ENCODE measurements around the gene CEP128.

DNA sequence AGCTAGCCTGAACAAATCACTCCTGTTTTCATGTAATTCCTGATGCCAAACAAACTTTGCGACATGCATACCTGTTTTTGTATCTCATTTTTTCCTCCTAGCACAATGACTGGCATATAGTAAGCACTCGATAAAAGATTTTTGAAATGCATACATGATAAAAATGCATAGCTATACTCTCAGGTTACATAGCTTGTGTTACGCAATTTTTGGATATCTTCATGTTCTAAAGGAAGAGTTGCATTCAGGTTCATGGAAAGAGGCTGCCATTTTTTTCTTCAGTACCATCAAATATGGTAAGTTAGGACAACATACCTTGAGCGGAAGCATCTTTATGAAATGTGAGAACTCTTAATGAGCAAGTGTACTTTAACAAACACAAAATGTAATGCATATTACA lies 445.4 kb downstream of the CEP128 start:
- no peak for TF ChIP-seq EZH2 (IDR thresholded peaks at IDR 0.05)
- TF ChIP-seq, protein P1, sequence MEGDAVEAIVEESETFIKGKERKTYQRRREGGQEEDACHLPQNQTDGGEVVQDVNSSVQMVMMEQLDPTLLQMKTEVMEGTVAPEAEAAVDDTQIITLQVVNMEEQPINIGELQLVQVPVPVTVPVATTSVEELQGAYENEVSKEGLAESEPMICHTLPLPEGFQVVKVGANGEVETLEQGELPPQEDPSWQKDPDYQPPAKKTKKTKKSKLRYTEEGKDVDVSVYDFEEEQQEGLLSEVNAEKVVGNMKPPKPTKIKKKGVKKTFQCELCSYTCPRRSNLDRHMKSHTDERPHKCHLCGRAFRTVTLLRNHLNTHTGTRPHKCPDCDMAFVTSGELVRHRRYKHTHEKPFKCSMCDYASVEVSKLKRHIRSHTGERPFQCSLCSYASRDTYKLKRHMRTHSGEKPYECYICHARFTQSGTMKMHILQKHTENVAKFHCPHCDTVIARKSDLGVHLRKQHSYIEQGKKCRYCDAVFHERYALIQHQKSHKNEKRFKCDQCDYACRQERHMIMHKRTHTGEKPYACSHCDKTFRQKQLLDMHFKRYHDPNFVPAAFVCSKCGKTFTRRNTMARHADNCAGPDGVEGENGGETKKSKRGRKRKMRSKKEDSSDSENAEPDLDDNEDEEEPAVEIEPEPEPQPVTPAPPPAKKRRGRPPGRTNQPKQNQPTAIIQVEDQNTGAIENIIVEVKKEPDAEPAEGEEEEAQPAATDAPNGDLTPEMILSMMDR (IDR thresholded peaks at IDR 0.05 in 2 of 3, conservative IDR thresholded peaks at IDR 0.05 in 1 of 3; ENCODE audit: borderline replicate concordance in 1 of 3, insufficient read depth in 1 of 3, low read depth in 2 of 3, low read length in 2 of 3), result no peak
- no peak for TF ChIP-seq JUND (IDR thresholded peaks at IDR 0.05)
- TF ChIP-seq, protein P2, sequence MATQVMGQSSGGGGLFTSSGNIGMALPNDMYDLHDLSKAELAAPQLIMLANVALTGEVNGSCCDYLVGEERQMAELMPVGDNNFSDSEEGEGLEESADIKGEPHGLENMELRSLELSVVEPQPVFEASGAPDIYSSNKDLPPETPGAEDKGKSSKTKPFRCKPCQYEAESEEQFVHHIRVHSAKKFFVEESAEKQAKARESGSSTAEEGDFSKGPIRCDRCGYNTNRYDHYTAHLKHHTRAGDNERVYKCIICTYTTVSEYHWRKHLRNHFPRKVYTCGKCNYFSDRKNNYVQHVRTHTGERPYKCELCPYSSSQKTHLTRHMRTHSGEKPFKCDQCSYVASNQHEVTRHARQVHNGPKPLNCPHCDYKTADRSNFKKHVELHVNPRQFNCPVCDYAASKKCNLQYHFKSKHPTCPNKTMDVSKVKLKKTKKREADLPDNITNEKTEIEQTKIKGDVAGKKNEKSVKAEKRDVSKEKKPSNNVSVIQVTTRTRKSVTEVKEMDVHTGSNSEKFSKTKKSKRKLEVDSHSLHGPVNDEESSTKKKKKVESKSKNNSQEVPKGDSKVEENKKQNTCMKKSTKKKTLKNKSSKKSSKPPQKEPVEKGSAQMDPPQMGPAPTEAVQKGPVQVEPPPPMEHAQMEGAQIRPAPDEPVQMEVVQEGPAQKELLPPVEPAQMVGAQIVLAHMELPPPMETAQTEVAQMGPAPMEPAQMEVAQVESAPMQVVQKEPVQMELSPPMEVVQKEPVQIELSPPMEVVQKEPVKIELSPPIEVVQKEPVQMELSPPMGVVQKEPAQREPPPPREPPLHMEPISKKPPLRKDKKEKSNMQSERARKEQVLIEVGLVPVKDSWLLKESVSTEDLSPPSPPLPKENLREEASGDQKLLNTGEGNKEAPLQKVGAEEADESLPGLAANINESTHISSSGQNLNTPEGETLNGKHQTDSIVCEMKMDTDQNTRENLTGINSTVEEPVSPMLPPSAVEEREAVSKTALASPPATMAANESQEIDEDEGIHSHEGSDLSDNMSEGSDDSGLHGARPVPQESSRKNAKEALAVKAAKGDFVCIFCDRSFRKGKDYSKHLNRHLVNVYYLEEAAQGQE (IDR thresholded peaks at IDR 0.05; ENCODE audit: low read depth), result no peak
- TF ChIP-seq POLR2A (IDR thresholded peaks at IDR 0.05; ENCODE audit: borderline replicate concordance, extremely low read depth, insufficient read depth, insufficient read length), result no peak

Data from HCT116 (cell line).